Left forelimb (tissue), 1 donor: ENCODE results near the gene GGA2.
"Not testable (repeated sequence)": the region's sequence is repeated elsewhere in the genome, so short reads cannot be mapped to it uniquely, and the experiment has no call there.

Experiments
- DNase-seq: peaks from one replicate; pipeline ENCODE4 v3.0.0-alpha.2; 2018; ENCODE audit warnings: low spot score

GGA2 gene

GRCh38 chr16:23476289-23476688, 34.0 kb downstream of the GGA2 start:
- DNase-seq: no peak

DNA sequence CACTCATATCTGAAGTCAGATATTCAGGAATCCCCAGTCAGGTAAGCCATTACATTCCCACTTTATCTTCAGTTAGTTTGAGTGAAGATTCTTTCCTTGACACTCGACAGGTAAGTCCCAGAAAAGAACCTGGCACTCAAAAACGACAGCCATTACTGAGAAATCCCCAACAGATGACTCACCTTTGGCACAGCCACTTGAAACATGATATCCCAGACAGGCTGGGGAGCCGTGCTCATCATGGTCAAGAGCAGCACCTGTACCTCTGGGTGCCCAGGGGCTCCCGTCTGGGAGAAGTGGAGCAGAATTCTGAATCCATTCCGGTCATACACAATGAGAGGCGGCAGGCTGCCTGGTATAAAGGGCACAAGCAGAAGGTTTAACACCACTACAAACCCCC, 40.5 kb downstream of the GGA2 start:
- DNase-seq: no peak

DNA sequence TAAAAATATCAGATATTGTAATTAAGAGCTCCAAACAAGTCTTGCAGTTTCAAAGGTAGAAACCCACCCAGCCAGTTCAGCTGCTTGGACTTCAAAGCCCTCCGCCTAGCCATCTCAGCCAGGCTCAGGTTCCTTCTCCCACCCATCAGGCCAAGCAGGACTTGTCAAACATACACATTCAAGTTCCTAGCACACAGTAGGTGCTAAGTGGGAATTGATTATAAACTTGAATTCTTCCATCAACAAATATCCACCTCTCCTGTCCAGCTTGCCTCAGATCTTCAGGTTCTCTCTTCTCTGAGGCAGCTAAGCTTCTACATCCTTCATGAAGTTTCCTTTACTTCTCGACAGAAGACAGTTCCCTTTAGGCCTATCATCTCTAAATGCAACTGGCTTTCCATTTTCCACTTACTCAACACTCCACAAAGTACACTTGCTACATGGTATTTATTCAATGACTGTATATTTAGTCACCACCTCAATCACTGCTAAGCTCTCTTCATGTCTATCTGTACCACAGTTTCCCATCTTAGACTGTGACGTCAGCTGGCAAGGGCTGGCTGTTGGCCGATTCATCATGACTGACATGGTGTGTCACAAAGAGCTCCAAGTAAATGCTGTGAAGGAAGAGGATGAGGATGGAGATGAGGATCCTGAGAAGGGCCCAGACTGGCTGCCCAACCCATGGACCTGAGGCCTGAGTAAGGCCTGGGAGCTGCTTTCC, 44.0 kb downstream of the GGA2 start:
- no peak for DNase-seq

DNA sequence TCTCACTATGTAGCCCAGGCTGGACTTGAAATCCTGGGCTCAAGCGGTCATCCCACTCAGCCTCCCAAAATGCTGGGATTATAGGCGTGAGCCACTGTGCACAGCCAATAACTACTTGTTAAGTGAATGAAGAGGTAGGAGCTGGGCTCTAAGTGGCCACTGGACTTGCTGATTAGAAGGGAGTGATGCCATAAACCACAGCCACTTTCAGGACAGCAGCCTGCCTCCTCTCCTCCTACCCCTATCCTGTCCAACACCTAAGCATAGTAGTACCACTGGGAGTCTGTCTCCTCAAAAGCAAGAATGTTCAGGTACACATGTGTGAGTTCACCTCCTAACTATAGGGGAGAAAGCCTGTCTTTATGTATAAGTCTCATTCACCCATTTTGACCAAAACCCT, 45.1 kb downstream of the GGA2 start:
- DNase-seq: no peak

GRCh38 chr16:23464196-23464595, 46.1 kb downstream of the GGA2 start:
- DNase-seq: no peak

GRCh38 chr16:23462994-23463393, 47.3 kb downstream of the GGA2 start:
- peak; percentile 84 for DNase-seq

- DNase-seq: no peak
Measured at GRCh38 chr16:23453338-23454052, 56.8 kb downstream of the GGA2 start.

GRCh38 chr16:23452572-23453337, 57.5 kb downstream of the GGA2 start, which contains the start of gene COG7:
TSS of gene COG7 (minus strand) at chr16:23453189. CDS start at chr16:23452994, 195 bp downstream.
- peak; percentile 96 for DNase-seq

DNA sequence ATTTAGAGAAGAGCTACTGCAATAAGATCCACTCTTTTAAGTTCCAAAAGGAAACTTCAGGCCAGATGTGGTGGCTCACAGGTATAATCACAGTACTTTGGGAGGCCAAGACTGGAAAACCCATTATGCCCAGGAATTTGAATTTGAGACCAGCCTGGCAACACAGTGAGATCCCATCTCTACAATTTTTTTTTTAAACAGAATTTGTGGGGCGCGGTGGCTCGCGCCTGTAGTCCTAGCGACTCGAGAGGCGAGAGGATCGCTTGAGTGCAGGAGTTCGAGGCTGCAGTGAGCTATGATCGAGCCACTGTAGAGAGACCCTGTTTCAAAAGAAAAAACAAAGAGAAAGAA, 58.1 kb downstream of the GGA2 start:
- no peak for DNase-seq

GRCh38 chr16:23448392-23448791, 61.9 kb downstream of the GGA2 start:
- DNase-seq: no peak

- DNase-seq: not testable (repeated sequence)
Measured at GRCh38 chr16:23437542-23437941, 72.8 kb downstream of the GGA2 start.

DNA sequence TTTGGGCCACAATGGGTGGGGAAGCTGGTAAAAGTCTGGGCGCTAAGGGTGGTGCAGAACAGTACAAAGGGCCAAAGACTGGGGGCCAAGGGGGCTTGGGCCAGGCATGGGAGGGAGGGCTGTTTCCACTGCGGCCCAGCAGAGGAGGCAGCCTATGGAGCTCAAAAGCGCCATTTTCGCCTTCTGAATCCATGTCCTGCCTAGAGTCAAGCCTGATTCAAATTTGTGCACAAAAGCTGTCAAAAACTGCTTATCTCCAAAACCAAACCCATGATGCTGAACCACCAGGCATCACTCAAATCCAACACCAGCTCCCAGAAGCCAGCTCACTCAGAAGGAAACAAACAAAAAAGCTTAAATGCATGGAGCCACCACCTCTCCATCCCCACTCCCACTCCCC, 73.3 kb downstream of the GGA2 start:
- no peak for DNase-seq

DNA sequence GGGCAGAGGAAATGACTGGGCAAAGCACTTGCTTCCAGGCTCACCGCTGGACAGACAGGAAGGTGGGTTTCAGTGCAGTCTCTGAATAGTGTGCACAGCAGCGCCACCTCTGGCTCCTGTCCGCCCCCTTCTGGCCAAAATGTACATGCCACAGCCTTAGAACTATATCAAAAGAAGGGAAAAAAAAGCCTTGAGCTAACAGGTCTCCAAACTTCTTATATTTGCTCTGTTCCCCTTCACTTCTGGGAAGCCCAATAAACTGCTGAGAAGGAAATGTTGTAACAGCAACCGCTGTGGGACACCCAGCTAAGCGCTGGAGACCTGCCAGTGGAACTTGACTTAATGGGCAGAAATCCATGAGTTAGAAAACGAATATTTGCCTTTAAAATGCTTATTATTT, 74.8 kb downstream of the GGA2 start:
- no peak for DNase-seq

DNA sequence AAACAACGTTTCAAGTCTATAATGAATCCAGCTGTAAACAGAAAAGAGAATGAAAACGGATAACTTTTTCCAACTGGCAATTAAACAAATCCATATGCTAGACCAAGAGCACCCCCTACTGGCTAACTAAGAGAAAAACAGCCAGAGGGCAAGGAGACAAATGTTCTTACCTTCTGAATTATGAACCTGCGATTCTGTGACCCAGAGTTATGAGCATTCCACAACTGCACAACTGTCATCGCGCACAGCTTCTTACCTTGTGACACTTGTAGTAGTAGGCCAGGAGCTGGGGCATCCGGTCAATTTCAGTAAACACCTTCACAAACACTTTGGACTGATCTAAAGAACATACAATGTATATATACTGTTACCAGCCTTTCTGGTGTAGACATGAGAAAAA, 75.9 kb downstream of the GGA2 start:
- DNase-seq: no peak

DNA sequence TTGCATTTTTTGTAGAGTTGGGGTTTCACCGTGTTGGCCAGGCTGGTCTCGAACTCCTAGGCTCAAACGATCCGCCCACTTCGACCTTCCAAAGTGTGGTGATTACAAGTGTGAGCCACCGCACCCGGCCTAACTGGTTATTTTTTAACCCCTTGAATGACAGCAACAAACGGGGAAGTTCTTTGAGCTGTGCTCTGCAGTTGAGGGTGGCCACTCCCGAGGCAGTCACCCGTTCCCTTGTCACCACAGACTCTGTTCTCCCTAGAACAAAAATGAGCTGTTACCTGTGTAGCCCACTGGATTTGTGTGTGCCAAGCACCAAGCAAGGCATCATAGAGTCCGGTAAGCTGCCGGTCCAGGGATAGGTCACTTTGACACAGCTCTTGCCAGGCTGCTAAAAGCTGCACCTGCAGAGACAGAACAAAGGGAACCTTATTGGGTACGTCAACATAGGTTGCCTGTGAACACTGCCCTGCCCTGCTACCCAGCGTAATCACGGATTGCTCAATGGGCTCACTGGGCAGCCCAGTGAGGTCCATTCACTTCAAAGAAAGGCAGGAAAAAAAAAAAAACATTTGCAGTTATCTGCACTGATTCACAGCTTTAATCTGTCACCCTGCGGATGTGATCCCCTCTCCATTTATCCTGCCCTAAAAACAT, 76.9 kb downstream of the GGA2 start:
- DNase-seq: no peak

DNA sequence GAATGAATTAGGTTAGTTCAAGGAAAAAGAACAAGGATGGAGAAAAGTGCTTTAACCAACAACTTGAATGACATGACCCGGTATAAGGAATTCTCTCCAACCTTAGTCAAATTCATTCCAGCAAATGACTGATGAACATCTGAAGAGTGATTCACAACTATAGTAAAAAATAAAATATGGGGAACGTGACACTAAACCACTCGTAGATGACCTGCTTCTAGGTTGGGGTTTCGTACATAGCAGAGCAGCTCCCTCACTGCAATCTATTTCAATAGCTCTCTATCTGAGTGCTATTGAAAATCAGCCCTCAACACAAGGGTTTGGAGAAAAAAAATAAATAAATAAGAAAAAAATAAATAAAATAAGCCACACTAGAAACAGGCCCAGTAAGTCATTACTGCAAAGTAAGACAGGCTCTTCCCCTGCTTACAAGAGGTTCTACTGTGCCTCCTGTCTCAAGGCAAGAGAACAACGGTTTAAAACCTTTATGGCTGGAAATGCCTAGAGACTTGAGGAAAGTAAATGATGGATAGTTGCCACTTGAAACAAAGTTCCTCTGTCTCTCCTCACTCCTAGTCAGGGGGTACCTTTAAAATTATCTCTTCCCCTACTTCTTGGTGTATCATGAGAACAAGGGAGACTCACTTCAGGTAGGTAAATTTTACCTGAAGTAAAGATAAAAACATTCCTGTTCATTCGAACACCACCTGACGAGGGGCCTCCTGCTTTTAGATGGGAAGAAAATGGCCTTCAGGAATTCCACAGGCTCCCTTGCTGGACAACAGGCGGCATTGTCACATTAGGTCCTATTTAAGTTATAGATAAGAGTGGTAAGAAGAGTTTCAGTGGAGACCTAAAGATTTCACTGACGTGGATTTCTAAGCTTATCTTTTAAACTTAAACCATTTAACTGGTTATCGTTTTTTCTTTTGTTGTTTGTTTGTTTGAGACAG, 77.8 kb downstream of the GGA2 start:
- no peak for DNase-seq

DNA sequence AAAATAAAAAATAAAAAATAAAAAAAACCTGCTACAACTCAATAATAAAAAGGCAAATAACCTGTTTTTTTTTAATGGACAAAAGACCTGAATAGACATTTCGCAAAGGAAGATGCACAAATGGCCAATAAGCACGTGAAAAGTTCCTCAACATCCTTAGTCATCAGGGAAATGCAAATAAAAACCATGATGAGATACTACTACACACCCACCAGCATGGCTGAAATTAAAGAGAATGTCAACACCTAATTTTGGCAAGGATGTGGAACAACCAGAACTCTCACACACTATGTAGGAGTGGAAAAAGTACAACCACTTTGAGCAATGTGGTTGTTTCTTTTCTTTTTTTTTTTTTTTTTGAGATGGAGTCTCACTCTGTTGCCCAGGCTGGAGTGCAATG, 81.9 kb downstream of the GGA2 start:
- DNase-seq: no peak

DNA sequence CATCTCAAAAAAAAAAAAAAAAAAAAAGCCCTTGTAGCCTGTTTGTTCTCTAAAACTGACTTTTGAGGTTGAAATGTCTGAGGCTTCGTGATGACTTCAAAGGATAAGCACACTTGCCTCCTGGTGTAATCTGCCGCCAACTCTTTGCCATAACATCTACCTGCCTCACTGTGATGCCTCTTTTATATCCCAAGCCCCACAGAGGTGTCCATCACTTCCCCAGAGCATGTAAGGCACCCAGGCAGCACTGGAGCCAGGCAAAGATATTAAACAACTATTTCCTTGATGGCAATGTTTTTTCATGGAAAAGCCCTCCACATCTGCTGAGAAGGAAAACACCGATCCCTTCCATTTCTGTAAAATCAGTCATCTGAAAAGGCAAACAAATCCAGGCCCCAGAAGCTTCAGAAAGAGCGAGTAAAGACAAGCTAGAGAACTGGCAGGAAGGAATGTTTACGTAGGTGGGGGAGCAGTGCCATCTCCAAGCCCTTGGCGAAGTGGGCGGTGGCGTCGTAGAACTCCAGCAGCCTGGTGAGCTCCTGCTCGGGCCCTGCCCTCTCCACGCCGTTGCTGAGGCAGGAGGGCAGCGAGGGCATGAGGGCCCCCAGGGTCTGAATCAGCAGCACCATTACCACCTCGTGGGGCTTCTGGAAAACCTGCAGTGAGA, 85.9 kb downstream of the GGA2 start:
- no peak for DNase-seq

GRCh38 chr16:23423496-23424049, 86.7 kb downstream of the GGA2 start:
- DNase-seq: no peak

GRCh38 chr16:23420011-23420410, 90.3 kb downstream of the GGA2 start:
- no peak for DNase-seq
